Endothelial cell of umbilical vein (primary cell): ENCODE data around the gene CHMP4A. TPM values are rescaled to one million over a fixed set of nuclear protein-coding genes. Genes with fewer than 3 reads are reported as not detected.
A peak's percentile ranks its signal among the peaks of the same experiment; 100 is the strongest.

Experiments
- BruUV-seq: library from RNA; stranded (reverse); fragments of 400-500 nt; replicated peaks from 2 replicates; lab custom pipeline; 2021; lab: Mats Ljungman, UMichigan
- CTCF ChIA-PET: fragments of 300-600, 350-600 bp; sonication (Branson Sonifier 250); formaldehyde crosslinking; loops from one replicate; lab custom pipeline; 2021; ENCODE audit warnings: antibody characterized with exemption, inconsistent platforms; lab: Charles Lee
- POLR2A ChIA-PET: fragments of 300-600, 350-600 bp; sonication (Branson Sonifier 250); formaldehyde crosslinking; loops from one replicate; lab custom pipeline; 2021; ENCODE audit warnings: antibody characterized with exemption, inconsistent platforms; lab: Charles Lee
- DNase-seq: peaks from one replicate; pipeline ENCODE4 v3.0.0-alpha.2; 2011; ENCODE audit warnings: low read depth, low spot score
- FAIRE-seq: peaks from 2 replicates; lab custom pipeline; 2011; peaks lifted over from hg19 to GRCh38; lab: Jason Lieb, UNC
- H2AFZ ChIP-seq: 2 replicates; pipeline ENCODE4 v1.6.0; 2012; ENCODE audit warnings: low read depth, low read length, control low read depth, inconsistent platforms
- H3K27ac ChIP-seq: 2 replicates; pipeline ENCODE4 v1.5.1; 2011; ENCODE audit warnings: low read depth, mild to moderate bottlenecking, control low read depth, low read length, moderate library complexity; ENCODE audit not compliant: insufficient read depth
- H3K27me3 ChIP-seq, 2 experiments: 2 replicates each; pipeline versions ENCODE4 v1.6.0 to v1.6.1; 2011; ENCODE audit warnings: low read length in 2 of 2, mixed read lengths in 1 of 2; ENCODE audit not compliant: control insufficient read depth in 2 of 2, insufficient read depth in 2 of 2
- H3K36me3 ChIP-seq, 2 experiments: 2 replicates in 1 of 2; 3 replicates in 1 of 2; pipeline ENCODE4 v1.5.1; 2011; ENCODE audit warnings: low read length in 2 of 2, mild to moderate bottlenecking in 1 of 2, moderate library complexity in 1 of 2; ENCODE audit not compliant: control insufficient read depth in 2 of 2, insufficient read depth in 2 of 2; ENCODE audit errors: extremely low read depth in 1 of 2
- H3K4me1 ChIP-seq: 3 replicates; pipeline ENCODE4 v1.5.1; 2011; ENCODE audit warnings: mild to moderate bottlenecking, low read length; ENCODE audit not compliant: control insufficient read depth, insufficient read depth; ENCODE audit errors: extremely low read depth
- H3K4me2 ChIP-seq: 2 replicates; pipeline ENCODE4 v1.6.1; 2011; ENCODE audit warnings: low read length, control low read depth, mixed read lengths; ENCODE audit not compliant: insufficient read depth
- H3K4me3 ChIP-seq, 3 experiments: fragments of 200-600 bp in 1 of 3; sonication (generic), shearing (Covaris generic) in 1 of 3; replicated peaks in 1 of 3; 2 replicates each; pipeline ENCODE4 v1.5.1; 2011 to 2016; ENCODE audit warnings: control low read depth in 3 of 3, low read length in 3 of 3, mild to moderate bottlenecking in 2 of 3, inconsistent platforms in 1 of 3, low read depth in 1 of 3, moderate library complexity in 1 of 3; ENCODE audit not compliant: insufficient read depth in 1 of 3
- H3K79me2 ChIP-seq: 2 replicates; pipeline ENCODE4 v1.6.0; 2012; ENCODE audit warnings: low read length, inconsistent platforms; ENCODE audit not compliant: control insufficient read depth, insufficient read depth
- H3K9ac ChIP-seq: replicated peaks from 2 replicates; pipeline ENCODE3; 2011; ENCODE audit warnings: low read length, control low read depth; ENCODE audit not compliant: insufficient read depth; ENCODE audit errors: extremely low read depth
- H3K9me1 ChIP-seq: replicated peaks from 3 replicates; pipeline ENCODE4 v1.6.0; 2011; ENCODE audit warnings: mild to moderate bottlenecking, low read length; ENCODE audit not compliant: control insufficient read depth, insufficient read depth; ENCODE audit errors: extremely low read depth
- H3K9me3 ChIP-seq: replicated peaks from 2 replicates; pipeline ENCODE4 v1.5.1; 2012; ENCODE audit warnings: low read length, inconsistent platforms; ENCODE audit not compliant: control insufficient read depth, insufficient read depth
- H4K20me1 ChIP-seq: replicated peaks from 2 replicates; pipeline ENCODE3; 2011; ENCODE audit warnings: mild to moderate bottlenecking, low read length; ENCODE audit not compliant: control insufficient read depth, insufficient read depth; ENCODE audit errors: extremely low read depth
- CTCF ChIP-seq, 2 donors: IDR thresholded peaks; 1 replicate in 1 of 2; 2 replicates in 1 of 2; pipeline ENCODE4 v1.5.1; 2011; ENCODE audit warnings: low read length in 2 of 2, mild to moderate bottlenecking in 2 of 2, moderate library complexity in 2 of 2, control low read depth in 1 of 2, inconsistent platforms in 1 of 2, low read depth in 1 of 2; ENCODE audit not compliant: insufficient read depth in 1 of 2; ENCODE audit errors: extremely low read depth in 1 of 2
- EZH2 ChIP-seq: IDR thresholded peaks from 2 replicates; pipeline ENCODE4 v1.6.1; 2012; ENCODE audit warnings: borderline replicate concordance, low read depth, mild to moderate bottlenecking, moderate library complexity, low read length, inconsistent platforms; ENCODE audit not compliant: severe bottlenecking
- FOS ChIP-seq: IDR thresholded peaks from 2 replicates; pipeline ENCODE4 v1.6.1; 2011; ENCODE audit warnings: mild to moderate bottlenecking, low read length, moderate library complexity, borderline replicate concordance; ENCODE audit not compliant: insufficient read depth
- GATA2 ChIP-seq: IDR thresholded peaks from 2 replicates; pipeline ENCODE4 v1.7.0; 2011; ENCODE audit warnings: low read depth, mild to moderate bottlenecking, moderate library complexity, mixed read lengths, low read length; ENCODE audit not compliant: insufficient read length, insufficient read depth
- JUN ChIP-seq: IDR thresholded peaks from 2 replicates; pipeline ENCODE4 v1.6.1; 2011; ENCODE audit warnings: borderline replicate concordance, low read depth; ENCODE audit not compliant: insufficient read length, insufficient read depth
- MAX ChIP-seq: IDR thresholded peaks from 2 replicates; pipeline ENCODE4 v1.6.1; 2011; ENCODE audit not compliant: insufficient read depth, insufficient read length
- MYC ChIP-seq: IDR thresholded peaks from one replicate; pipeline ENCODE4 v1.6.1; 2011; ENCODE audit warnings: mild to moderate bottlenecking, low read depth, low read length
- POLR2A ChIP-seq: IDR thresholded peaks from 2 replicates; pipeline ENCODE4 v1.6.1; 2012; ENCODE audit warnings: low read depth, mild to moderate bottlenecking, control low read depth, low read length
- POLR2AphosphoS5 ChIP-seq: IDR thresholded peaks from 2 replicates; pipeline ENCODE4 v1.6.1; 2012; ENCODE audit warnings: low read depth, mild to moderate bottlenecking, control low read depth, low read length, moderate library complexity; ENCODE audit not compliant: insufficient read depth
- dilution Hi-C: fragments of 300-500 bp; cut with MboI; formaldehyde crosslinking; loops from one replicate; pipeline ENCODE4 v1.15.0; 2019; ENCODE audit warnings: low sequenced_read_pairs; ENCODE audit not compliant: extremely low pct_ligation_motif_present
- intact Hi-C: fragments of 100-400 bp; cut with micrococcal nuclease; formaldehyde crosslinking; loops from one replicate; pipeline ENCODE4 v1.10.0; 2022
- polyA plus RNA-seq, 4 experiments: library from polyadenylated mRNA; depleted of rRNA in 3 of 4; stranded (reverse) in 3 of 4; unstranded in 1 of 4; fragments of >200 nt; gene quantifications; 2 replicates each; pipeline versions ENCODE4 v1.2.1 to v1.2.3, GENCODE V29; 2011 to 2012; ENCODE audit warnings: missing spikeins in 1 of 4
- total RNA-seq: library from RNA; stranded (reverse); gene quantifications from 2 replicates; pipeline ENCODE4 v1.2.3, GENCODE V29; 2021

Gene CHMP4A
- total and polyA plus RNA-seq, 2 donors (not counting 3 experiments of a cell fraction or from before 2014, with no cell fraction given): 40.9 to 46.4 TPM

GRCh38 chr14:24190416-24190815 is 22.9 kb downstream of the CHMP4A start:
- peaks cover 5 to 24% of the 10 kb centered on the region in 2 experiments for H3K36me3 ChIP-seq

GRCh38 chr14:24189460-24189859 is 23.8 kb downstream of the CHMP4A start:
- CTCF ChIA-PET: interaction anchor here (1.0 to 1.6 kb wide), 4 partner anchors 24 to 108 kb away, joined by 3 to 6 read pairs (median 4); partner anchors contain the start of genes CHMP4A, IRF9 and MDP1
- H3K79me2 ChIP-seq: peaks cover 24% of the 10 kb centered on the region
- BruUV-seq: no TSS peak
- POLR2A ChIA-PET: interaction anchor here (1.0 kb wide), 1 partner anchor 24 kb away, joined by 5 read pairs; the partner anchor contains the start of gene CHMP4A
- FAIRE-seq (no peak), DNase-seq (no peak)
- H2AFZ ChIP-seq: no peak overlapping the region
- peak overlapping the region; percentile 14 for H3K9ac ChIP-seq
- H3K9me3 ChIP-seq: no peaks in the 10 kb centered on the region
- intact Hi-C loops: loop anchor here (2.0 kb wide), 4 partner anchors 29 to 107 kb away; partner anchors contain the start of genes DCAF11, IRF9, NRL and PSME2
- no peak overlapping the region for H3K4me3 ChIP-seq
- no peaks in the 10 kb centered on the region for H3K9me1 ChIP-seq
- H3K4me2 ChIP-seq: no peak overlapping the region
- H3K27ac ChIP-seq: no peak overlapping the region
- H3K27me3 ChIP-seq: no peaks in the 10 kb centered on the region
- H3K36me3 ChIP-seq: peaks cover 5 to 31% of the 10 kb centered on the region in 2 experiments
- dilution Hi-C loops: no loop called here
- H4K20me1 ChIP-seq: no peaks in the 10 kb centered on the region
- no peak for TF ChIP-seq FOS
- no peak for TF ChIP-seq CTCF (IDR thresholded peaks at IDR 0.05; ENCODE audit: extremely low read depth in 1 of 2, insufficient read depth in 1 of 2, low read depth in 1 of 2, low read length in 2 of 2)
- no peak for TF ChIP-seq GATA2
- no peak for TF ChIP-seq JUN
- no peak for TF ChIP-seq POLR2AphosphoS5
- TF ChIP-seq POLR2A: no peak
- TF ChIP-seq EZH2: no peak
- TF ChIP-seq MYC: no peak
- no peak for TF ChIP-seq MAX
- H3K4me1 ChIP-seq: peaks cover 8% of the 10 kb centered on the region

More at GRCh38 chr14:24190416-24190815, 22.9 kb downstream of the CHMP4A start:
- H3K9me3 ChIP-seq: no peaks in the 10 kb centered on the region
- no peak overlapping the region for H3K9ac ChIP-seq
- peaks cover 14% of the 10 kb centered on the region for H3K4me1 ChIP-seq
- intact Hi-C loops: no loop called here
- no TSS peak for BruUV-seq
- FAIRE-seq (no peak), DNase-seq (no peak)
- no peak overlapping the region for H3K27ac ChIP-seq
- no peaks in the 10 kb centered on the region for H4K20me1 ChIP-seq
- H3K9me1 ChIP-seq: no peaks in the 10 kb centered on the region
- no peak overlapping the region for H2AFZ ChIP-seq
- H3K4me3 ChIP-seq: no peak overlapping the region
- dilution Hi-C loops: no loop called here
- peaks cover 31% of the 10 kb centered on the region for H3K79me2 ChIP-seq
- CTCF ChIA-PET: no interaction called here
- no peak for TF ChIP-seq POLR2A
- POLR2A ChIA-PET: no interaction called here
- no peaks in the 10 kb centered on the region for H3K27me3 ChIP-seq
- no peak overlapping the region for H3K4me2 ChIP-seq
